GM18873 (cell line): ENCODE data around the gene LIN7B.

Source experiments
- ATAC-seq: cut with Tn5 transposase; IDR thresholded peaks from one replicate; pipeline ENCODE4 v1.9.1; 2021; ENCODE audit warnings: mild to moderate bottlenecking, moderate library complexity, moderate number of reproducible peaks; ENCODE audit not compliant: unreplicated experiment, low FRiP score

Gene LIN7B

DNA sequence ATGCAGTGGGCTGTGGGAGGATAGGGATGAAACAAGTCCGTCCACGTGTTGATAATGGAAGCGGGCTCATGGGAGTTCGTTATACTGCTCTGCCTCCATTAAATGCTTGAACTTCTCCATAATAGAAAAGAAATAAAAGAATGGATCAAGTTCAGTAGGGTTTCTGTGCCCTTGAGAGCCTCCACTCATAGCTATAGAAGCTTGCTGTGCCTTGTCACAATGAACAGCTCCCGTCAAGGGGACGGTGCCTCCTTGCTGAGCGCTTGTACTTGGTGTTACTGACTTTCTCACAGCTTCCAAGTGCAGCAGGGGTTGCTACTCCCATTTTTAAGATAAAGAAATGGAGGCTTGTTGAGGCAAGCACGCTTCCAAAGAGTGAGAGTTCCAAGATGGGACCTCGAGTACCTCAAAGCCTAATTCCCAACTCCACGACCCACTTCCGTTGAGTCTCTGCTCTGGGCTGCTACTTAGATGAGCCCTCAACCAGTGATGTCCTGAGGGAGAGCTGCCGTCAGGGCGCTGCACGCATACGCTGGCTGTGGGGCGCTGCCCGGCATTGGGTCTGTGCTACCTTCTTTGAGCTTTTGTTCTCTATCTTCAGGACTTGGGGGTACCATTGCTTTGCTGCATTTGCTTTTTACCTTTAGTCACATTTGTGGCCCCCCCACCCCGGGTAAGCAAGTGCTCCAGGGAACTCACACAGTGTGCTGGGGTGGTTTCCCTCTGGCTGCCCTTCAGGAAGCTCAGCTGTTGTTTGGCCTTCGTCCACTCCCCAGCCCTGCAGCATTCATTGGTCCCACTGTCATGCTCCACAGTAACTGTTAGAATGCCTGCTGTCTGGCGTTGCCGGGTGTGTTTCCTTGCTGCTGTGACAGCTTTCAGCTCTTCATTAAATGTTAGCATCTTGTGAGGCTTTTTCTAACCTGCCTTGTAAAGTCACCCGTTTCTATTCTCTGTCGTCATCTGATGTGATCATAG lies 19.4 kb upstream of the LIN7B start:
- no peak for ATAC-seq

DNA sequence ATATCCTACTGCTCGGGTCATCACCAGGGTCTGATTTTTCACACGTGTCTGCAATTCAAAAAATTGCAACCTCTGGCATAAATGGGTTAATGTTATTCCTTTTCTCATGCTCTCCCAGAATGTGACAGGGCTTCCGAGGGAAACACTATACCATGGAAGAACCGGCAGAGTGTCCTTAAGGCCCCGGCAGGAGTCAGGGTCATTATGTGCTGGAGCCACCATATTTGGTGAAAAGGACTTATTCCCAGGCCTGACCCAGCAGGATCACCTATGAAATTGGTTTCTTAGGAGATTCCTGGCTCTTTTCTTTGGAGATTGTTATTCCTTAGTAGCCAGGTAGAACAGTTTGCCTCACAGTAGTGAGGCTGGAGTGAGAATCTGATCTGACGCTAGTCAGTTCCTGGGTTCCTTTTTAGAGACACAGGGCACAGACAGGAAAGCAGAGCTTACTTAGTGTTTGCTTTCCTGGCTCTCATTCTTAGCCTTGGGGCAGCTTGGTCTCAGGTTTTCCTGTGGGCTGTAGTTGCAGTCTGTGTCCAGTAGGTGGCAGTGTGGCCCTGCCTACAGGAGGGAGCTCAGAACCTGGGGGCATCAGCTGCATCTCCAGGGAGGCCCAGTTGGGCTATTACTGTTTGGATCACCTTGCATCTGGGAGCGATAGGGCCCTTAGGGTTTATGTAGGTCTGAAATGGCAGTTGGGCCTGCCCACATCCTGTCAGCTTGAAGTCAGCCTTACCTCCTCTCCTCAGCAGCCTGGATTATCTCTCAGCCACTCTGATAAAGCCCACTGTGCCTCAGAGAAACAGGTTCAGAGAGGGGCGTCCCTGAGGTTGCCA lies 16.5 kb upstream of the LIN7B start:
- ATAC-seq: no peak

DNA sequence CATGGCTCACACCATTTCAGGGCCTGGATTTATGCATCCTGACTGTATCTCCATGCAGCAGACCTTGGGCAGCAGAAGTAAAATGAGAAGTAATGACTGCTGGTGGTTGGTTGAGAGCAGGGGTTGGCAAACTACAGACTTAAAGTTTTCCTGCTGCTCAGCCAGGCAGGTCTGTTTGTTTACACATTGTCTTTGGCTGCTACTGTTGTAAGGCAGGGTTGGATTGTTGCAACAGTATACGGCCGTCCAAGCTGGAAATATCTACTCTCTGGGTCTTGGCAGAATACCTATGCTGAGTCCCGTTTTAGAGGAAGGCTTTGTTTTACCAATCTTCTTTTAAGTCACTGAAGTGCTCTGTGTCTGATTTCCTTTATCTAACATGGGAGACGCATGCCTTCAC lies 15.4 kb upstream of the LIN7B start:
- ATAC-seq: no peak

DNA sequence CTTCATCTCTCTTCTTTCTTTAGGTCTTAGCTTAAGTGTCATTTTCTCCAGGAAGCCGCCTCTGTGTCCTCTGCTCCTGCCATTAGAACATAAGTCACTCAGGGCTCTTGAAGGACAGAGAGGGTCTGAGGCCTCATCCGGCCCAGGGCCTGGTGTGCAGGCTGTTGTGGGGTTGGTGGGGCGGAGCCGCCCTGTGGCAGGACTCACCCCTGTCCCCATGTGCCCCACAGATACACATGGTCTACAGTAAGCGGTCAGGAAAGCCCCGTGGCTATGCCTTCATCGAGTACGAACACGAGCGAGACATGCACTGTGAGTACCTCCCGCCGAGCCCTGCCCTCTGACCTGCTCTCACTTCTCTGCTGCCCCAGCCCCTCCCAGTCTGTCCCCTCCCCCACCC lies 13.0 kb upstream of the LIN7B start:
- no peak for ATAC-seq

DNA sequence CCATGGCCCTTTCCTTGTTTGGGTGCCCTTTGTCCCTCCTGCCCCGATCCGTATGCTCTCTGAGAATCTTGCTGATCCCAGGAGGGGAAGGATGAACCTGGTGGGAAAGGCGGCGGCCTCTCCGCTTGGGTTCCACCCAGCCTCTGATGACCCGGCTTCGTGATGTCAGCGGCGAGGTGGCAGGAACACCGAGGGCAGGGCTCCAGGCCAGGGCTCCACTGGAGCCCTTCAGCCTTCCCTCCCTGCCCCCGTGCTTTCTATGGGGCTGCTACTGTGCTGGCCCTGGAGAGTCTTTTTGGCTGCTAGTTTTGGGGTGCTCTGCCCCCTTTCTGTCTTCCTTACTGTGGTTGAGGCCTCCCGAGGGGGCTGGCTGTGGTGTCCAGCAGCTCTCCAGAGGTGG lies 11.9 kb upstream of the LIN7B start:
- ATAC-seq: no peak

DNA sequence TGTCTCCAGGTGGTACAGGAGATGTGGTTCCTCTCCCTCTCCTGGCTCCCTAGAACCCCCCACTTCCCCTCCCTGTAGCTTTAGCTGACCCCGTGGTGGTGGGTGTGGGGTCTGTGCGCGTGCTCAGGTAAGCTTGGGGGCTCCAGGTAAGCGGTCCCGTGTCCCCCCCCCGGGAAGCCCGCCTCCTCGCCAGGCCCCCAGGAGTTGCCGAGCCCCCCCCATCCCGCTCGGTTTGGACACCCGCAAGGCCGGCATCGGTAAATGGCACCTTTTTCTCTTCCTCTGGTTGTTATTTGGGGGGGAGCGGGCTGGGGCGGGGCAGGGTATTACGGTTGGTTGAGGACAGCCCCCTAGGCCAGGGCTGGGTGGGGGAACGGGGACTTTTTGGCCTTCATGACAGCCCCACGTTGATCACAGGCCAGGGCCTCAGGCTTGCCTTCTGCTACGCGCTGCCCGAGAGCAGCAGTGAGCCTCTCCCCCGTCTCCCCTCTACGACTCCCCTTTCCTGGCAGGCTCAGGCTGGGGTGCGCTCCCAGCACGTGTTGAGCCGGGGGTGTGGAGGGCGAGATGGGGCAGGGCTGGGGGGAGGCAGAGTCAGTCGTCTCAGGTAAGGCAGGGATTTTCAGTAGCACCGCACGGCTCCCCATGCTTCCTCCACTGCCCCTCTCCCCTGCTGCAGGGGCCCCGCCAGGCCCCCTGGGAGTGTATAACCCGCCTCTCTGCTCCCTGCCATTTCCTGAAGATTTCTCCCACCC lies 10.7 kb upstream of the LIN7B start:
- ATAC-seq: no peak

DNA sequence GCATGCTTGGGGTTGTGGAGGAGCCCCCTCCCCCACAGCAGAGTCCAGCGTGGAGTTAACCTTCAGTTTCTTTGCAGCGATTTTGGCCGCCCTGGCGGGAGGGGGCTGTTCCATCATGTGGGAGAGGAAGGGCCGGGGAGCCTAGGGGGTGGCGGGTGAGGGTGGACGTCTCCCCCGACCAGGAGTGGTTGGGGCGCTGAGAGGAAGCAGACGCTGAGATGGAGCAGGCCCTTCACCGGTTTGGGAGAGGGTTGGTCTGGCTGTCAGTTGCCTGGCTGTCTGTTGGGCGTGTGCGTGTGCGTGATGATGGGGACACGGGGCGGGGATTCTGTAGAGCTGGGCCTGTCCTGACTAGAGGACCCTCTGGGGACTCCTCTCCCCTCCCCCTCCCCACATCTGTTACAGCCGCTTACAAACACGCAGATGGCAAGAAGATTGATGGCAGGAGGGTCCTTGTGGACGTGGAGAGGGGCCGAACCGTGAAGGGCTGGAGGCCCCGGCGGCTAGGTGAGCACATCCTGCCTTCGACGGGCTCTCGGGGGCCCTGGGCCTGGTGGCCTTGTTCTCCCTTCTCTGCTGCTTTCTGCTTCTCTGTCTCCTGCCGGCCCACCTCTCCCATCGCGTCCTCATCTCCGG lies 9.8 kb upstream of the LIN7B start:
- ATAC-seq: no peak

DNA sequence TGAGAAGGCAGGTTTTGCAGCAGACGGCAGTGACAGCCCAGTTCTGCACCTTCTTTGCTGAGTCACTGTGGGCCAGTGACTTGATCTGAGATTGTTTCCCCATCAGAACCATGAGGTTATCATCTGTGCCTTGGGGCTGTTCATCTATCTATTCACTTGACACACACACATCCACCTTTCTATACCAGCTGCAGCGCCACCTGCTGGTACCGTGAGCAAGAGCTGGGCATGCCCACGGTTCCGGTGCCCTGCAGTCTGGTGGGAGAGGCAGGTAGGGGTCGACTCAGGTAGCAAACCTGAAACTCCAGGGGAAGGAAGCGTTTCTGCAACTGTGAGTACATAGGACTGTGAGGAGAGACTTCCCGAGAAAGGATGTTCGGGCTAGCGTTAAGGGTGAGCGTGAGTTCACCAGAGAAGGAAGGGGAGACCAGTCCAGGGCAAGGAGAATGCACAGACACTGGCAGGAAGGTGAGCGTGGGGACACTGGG lies 7.5 kb upstream of the LIN7B start:
- no peak for ATAC-seq

DNA sequence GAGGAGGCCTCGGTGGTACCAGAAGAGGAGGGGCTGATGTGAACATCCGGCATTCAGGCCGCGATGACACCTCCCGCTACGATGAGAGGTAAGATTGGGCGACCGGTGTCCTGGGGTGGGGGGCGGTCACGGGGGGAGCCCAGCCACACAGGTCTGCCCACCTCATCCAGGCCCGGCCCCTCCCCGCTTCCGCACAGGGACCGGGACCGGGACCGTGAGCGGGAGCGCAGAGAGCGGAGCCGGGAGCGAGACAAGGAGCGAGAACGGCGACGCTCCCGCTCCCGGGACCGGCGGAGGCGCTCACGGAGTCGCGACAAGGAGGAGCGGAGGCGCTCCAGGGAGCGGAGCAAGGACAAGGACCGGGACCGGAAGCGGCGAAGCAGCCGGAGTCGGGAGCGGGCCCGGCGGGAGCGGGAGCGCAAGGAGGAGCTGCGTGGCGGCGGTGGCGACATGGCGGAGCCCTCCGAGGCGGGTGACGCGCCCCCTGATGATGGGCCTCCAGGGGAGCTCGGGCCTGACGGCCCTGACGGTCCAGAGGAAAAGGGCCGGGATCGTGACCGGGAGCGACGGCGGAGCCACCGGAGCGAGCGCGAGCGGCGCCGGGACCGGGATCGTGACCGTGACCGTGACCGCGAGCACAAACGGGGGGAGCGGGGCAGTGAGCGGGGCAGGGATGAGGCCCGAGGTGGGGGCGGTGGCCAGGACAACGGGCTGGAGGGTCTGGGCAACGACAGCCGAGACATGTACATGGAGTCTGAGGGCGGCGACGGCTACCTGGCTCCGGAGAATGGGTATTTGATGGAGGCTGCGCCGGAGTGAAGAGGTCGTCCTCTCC lies 6.3 kb upstream of the LIN7B start:
- ATAC-seq: no peak

DNA sequence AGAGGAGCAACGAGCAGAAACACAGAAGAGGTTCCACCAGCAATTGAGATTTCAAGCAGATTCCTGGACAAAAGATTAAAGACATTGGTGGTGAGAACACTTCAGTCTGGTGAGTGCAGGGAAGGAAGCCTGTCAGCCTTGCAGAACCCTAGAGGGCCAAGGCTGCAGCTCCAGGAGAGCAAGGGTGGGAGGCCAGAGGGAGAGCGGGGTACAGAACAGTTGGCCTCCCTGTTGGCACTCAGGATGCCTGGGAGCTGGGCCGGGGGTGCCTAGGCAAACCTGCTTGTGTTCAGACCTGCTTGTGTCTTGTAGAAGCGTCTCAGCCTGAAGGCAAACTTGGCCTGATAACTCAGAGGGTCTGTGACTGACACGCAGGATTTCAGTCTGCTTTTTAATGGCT lies 5.1 kb upstream of the LIN7B start:
- ATAC-seq: no peak

DNA sequence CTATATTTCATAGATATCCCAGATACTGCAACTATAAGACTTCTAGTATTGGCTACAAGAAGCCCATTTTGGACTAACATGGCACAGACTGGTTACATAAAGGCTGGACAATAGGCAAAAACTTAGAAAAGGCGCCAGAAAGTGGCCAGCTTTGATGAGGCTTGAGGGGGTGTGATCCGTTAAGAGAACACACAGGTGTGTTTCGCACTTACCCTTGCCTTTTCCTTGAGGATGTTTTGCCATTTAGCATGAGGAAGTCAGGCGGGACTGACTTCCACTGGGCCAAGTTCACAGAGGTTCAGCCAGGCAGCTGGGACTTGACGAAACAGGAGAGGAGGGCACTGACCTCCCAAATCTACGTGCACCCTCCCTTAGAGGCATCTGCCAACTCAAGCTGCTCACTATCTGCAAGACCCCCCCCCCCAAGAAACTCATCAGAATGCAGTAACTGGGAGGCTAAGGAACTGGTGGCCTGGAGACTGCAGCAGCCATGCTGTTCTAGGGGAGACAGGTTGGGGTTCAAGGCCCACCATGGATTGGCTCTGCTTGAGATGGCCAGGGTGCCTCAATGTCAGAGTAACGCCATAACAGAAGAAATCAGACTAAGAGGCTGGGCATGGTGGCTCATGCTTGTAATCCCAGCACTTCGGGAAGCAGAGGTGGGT lies 4.5 kb upstream of the LIN7B start:
- no peak for ATAC-seq

DNA sequence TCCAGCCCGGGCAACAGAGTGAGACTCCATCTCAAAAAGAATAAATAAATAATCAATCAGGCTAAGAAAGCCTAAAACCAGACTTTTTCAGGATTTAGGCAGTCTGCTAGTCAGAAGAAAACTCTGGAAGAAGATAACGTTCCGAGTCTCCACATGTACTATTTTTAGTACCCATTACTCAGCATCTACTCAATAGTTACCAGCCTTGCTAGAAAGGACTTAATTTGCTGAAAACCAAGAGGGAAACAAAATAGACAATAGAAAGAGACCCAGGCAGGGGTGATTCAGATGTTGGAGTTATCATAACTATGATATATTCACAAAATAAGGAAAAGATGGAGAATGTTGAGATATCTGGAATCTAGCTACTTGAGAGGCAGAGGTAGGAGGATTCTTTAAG lies 3.6 kb upstream of the LIN7B start:
- no peak for ATAC-seq

DNA sequence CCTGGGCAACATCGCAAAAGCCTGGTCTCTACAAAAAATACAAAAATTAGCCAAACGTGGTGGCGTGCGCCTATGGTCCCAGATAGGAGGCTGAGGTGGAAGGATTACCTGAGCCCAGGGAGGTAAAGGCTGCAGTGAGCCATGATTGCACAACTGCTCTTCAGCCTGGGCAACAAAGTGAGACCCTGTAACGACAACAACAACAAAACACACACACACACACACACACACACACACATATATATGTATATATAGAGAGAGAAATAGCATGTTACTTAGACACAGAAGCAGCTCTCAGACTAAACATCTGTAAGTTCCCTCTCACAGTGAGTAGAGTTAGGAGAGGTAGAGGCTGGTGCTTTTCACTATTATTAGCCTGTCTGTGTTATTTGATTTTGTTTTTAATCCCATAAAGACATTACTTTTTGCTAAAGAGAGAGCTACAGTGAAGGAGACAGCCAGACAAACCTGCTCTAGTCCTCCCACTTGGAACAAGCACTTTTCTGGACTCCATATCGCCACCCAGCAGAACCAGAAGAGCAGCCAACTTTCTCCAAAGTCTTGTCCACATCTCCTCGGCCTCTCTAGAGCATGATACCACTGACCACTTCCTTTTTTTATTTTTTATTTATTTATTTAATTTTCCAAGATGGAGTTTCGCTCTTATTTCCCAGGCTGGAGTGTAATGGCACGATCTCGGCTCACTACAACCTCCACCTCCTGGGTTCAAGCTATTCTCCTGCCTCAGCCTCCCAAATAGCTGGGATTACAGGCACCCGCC lies 2.8 kb upstream of the LIN7B start:
- ATAC-seq: no peak

DNA sequence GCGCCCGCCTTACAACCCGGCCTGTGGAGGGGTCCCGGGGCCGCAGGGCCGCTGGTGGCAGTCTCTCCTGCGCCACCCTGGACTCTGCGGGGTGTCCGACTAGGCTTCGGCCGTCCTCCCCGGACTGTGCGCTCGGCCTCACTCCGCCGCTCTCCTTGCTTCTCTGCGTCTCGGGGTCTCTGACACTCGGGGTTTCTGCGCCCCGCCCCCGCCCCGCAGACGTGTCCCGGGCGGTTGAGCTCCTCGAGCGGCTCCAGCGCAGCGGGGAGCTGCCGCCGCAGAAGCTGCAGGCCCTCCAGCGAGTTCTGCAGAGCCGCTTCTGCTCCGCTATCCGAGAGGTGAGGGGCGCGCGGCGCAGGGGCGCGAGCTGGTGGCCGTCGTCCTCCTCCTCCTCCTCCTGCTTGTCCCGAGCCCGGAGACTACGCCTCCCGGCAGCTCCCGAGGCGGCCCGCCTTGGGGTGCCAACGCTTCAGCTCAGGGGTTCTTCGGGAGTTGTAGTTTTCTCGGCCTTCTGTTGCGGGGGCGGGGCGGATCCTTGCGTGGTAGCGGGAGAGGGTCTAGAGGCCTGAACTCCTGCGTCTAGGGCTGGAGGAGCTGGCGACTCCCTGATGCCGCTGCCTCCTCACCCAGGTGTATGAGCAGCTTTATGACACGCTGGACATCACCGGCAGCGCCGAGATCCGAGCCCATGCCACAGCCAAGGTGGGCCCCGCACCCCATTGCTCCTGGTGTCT lies 627 bp downstream of the LIN7B start:
- no peak for ATAC-seq

DNA sequence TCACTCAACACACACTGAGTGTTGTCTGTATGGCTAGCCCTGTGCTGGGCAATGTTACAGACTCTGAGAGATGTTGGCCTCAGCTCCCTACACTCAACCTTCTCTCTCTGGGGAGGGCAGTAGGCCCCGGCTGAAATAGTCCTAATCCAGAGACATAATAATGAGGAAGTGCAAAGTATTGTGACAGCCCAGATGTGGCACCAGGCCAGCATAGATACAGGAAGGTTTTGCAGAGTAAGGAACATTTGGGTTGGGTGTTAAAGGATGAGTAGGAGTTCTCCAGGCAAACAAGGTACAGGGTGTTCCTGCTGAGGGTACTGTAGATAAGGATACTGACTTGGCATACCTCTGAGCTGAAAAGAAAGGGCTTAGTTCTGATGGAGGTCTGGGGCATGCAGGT lies 2.4 kb downstream of the LIN7B start:
- ATAC-seq: no peak

DNA sequence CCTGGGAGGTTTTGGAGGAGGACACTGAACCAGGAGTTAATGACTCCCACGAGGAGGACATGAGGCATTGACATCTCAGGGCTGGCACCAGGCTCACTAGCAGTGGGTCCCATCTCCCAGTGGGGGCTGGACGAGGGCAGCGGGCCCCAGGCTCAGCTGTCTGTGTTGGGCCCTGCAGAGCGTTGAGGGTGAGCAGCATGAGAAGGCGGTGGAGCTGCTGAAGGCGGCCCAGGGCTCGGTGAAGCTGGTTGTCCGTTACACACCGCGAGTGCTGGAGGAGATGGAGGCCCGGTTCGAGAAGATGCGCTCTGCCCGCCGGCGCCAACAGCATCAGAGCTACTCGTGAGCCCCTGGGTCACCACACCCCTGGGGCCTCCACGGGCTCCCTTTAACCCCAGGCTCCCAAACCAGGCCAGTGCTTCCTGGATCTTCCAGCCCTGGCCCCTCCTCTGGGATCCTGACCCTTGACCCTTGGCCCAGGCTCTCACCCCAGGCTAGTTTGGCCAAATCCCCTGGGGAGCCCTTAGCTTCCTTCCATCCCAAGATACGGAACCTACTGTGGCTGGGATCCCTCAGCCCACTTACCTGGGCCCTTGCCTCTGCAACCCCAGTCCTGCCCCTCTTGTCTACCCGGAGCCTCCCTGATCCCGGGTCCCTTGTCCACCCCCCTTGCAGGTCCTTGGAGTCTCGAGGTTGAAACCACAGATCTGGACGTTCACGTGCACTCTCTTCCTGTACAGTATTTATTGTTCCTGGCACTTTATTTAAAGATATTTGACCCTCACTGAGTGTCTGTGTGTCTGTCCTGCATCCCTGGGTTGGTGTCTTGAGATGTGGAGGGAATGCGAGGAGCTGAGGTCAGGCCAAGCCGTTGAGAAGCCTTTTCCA lies 3.8 kb downstream of the LIN7B start:
- no peak for ATAC-seq
